Keratinocyte (primary cell): ENCODE data around the gene CLHC1. TPM values are rescaled to one million over a fixed set of nuclear protein-coding genes. Genes with fewer than 3 reads are reported as not detected.

Experiments used
- DNase-seq: peaks from one replicate; pipeline ENCODE4 v3.0.0-alpha.2; 2011; ENCODE audit warnings: low read depth, missing footprints, low spot score
- FAIRE-seq: peaks from 2 replicates; lab custom pipeline; 2011; peaks lifted over from hg19 to GRCh38; lab: Jason Lieb, UNC
- H2AFZ ChIP-seq: 2 replicates; pipeline ENCODE4 v1.6.0; 2012; ENCODE audit warnings: low read length, control low read depth, inconsistent platforms; ENCODE audit not compliant: control insufficient read depth
- H3K27ac ChIP-seq: 2 replicates; pipeline ENCODE4 v1.5.1; 2011; ENCODE audit warnings: low read length; ENCODE audit not compliant: control insufficient read depth, insufficient read depth
- H3K27me3 ChIP-seq: 3 replicates; pipeline ENCODE4 v1.6.0; 2011; ENCODE audit warnings: low read length; ENCODE audit not compliant: control insufficient read depth, insufficient read depth; ENCODE audit errors: extremely low read depth
- H3K36me3 ChIP-seq, 2 experiments: 2 replicates in 1 of 2; 3 replicates in 1 of 2; pipeline ENCODE4 v1.5.1; 2011; ENCODE audit warnings: low read length in 2 of 2, mild to moderate bottlenecking in 1 of 2; ENCODE audit not compliant: control insufficient read depth in 2 of 2, insufficient read depth in 2 of 2; ENCODE audit errors: extremely low read depth in 1 of 2
- H3K4me1 ChIP-seq: 3 replicates; pipeline ENCODE4 v1.5.1; 2011; ENCODE audit warnings: low read length; ENCODE audit not compliant: control insufficient read depth, insufficient read depth; ENCODE audit errors: extremely low read depth
- H3K4me2 ChIP-seq: 3 replicates; pipeline ENCODE4 v1.6.0; 2011; ENCODE audit warnings: low read depth, low read length; ENCODE audit not compliant: control insufficient read depth, insufficient read depth; ENCODE audit errors: extremely low read depth
- H3K4me3 ChIP-seq, 3 experiments: fragments of 200-600 bp in 1 of 3; sonication (generic) in 1 of 3; 2 replicates in 2 of 3; 3 replicates in 1 of 3; pipeline ENCODE4 v1.5.1; 2011 to 2016; ENCODE audit warnings: low read length in 3 of 3, mild to moderate bottlenecking in 3 of 3, control low read depth in 2 of 3, inconsistent platforms in 1 of 3, low read depth in 1 of 3, mixed read lengths in 1 of 3, mixed run types in 1 of 3, moderate library complexity in 1 of 3; ENCODE audit not compliant: control insufficient read depth in 2 of 3, insufficient read depth in 2 of 3; ENCODE audit errors: extremely low read depth in 1 of 3
- H3K79me2 ChIP-seq: 2 replicates; pipeline ENCODE4 v1.6.0; 2012; ENCODE audit warnings: low read length; ENCODE audit not compliant: control insufficient read depth, insufficient read depth
- H3K9ac ChIP-seq: 3 replicates; pipeline ENCODE4 v1.6.0; 2011; ENCODE audit warnings: low read length; ENCODE audit not compliant: control insufficient read depth, insufficient read depth; ENCODE audit errors: extremely low read depth
- H3K9me1 ChIP-seq: 3 replicates; pipeline ENCODE4 v1.6.0; 2011; ENCODE audit warnings: low read length; ENCODE audit not compliant: control insufficient read depth, insufficient read depth; ENCODE audit errors: extremely low read depth
- H3K9me3 ChIP-seq: 2 replicates; pipeline ENCODE4 v1.5.1; 2012; ENCODE audit warnings: low read depth, low read length; ENCODE audit not compliant: control insufficient read depth
- H4K20me1 ChIP-seq: 3 replicates; pipeline ENCODE4 v1.6.0; 2011; ENCODE audit warnings: low read length; ENCODE audit not compliant: control insufficient read depth, insufficient read depth; ENCODE audit errors: extremely low read depth
- CTCF ChIP-seq, 3 experiments: IDR thresholded peaks in 1 of 3; conservative IDR thresholded peaks in 1 of 3; optimal IDR thresholded peaks in 1 of 3; 2 replicates in 2 of 3; 3 replicates in 1 of 3; pipeline versions ENCODE3 to v1.5.1; 2011; ENCODE audit warnings: low read length in 3 of 3, mild to moderate bottlenecking in 3 of 3, moderate library complexity in 2 of 3, control low read depth in 1 of 3, inconsistent platforms in 1 of 3; ENCODE audit not compliant: insufficient read depth in 2 of 3; ENCODE audit errors: extremely low read depth in 1 of 3
- EZH2 ChIP-seq: IDR thresholded peaks from one replicate; pipeline ENCODE4 v1.6.1; 2012; ENCODE audit warnings: inconsistent platforms, mild to moderate bottlenecking, low read length, moderate library complexity
- dilution Hi-C: fragments of 300-500 bp; cut with MboI; formaldehyde crosslinking; loops from one replicate; pipeline ENCODE4 v1.7.0; 2020; ENCODE audit warnings: low sequenced_read_pairs; ENCODE audit not compliant: extremely low pct_ligation_motif_present
- polyA plus RNA-seq, 5 experiments: library from polyadenylated mRNA; depleted of rRNA in 3 of 5; stranded (reverse) in 3 of 5; stranded (forward) in 1 of 5; unstranded in 1 of 5; fragments of >200 nt; gene quantifications; 1 replicate in 1 of 5; 2 replicates in 3 of 5; 3 replicates in 1 of 5; pipeline versions ENCODE4 v1.2.1 to v1.2.3, GENCODE V29; 2011 to 2012; ENCODE audit warnings: missing spikeins in 2 of 5, low read depth in 1 of 5, low replicate concordance in 1 of 5

CLHC1 gene
- polyA plus RNA-seq, 1 donor (not counting 4 experiments of a cell fraction or from before 2014, with no cell fraction given): 15.2 TPM

- Histone ChIP-seq H3K27ac (no peak overlapping the region), H4K20me1 (no peaks in the 10 kb centered on the region), H3K9ac (no peak overlapping the region), H3K4me3 (no peak overlapping the region), H3K9me1 (no peaks in the 10 kb centered on the region), H3K4me1 (peaks cover 5% of the 10 kb centered on the region), H2AFZ (no peak overlapping the region), H3K27me3 (no peaks in the 10 kb centered on the region), H3K9me3 (no peaks in the 10 kb centered on the region), H3K79me2 (no peaks in the 10 kb centered on the region), H3K4me2 (peak overlapping the region; percentile 34), H3K36me3 (no peaks in the 10 kb centered on the region)
- peak; percentile 56 for FAIRE-seq
- DNase-seq: peak; percentile 32
- TF ChIP-seq CTCF (optimal IDR thresholded peaks at IDR 0.05 in 1 of 3, IDR thresholded peaks at IDR 0.05 in 1 of 3, conservative IDR thresholded peaks at IDR 0.05 in 1 of 3; ENCODE audit: extremely low read depth in 1 of 3, insufficient read depth in 2 of 3, low read length in 3 of 3) (peak in 2 of 3 experiments; percentile 42 to 63), EZH2 (no peak)
- dilution Hi-C loops: no loop called here
These were observed 56.6 kb downstream of the CLHC1 start for GRCh38 chr2:55175254-55176093.

GRCh38 chr2:55173438-55174054 is 58.5 kb downstream of the CLHC1 start:
- H4K20me1 ChIP-seq: no peaks in the 10 kb centered on the region
- no peaks in the 10 kb centered on the region for H3K36me3 ChIP-seq
- no peak for FAIRE-seq
- dilution Hi-C loops: loop anchor here (25.0 kb wide), 1 partner anchor 136 kb away; no protein-coding TSS in a partner anchor
- no peak for TF ChIP-seq EZH2
- TF ChIP-seq CTCF (optimal IDR thresholded peaks at IDR 0.05 in 1 of 3, IDR thresholded peaks at IDR 0.05 in 1 of 3, conservative IDR thresholded peaks at IDR 0.05 in 1 of 3; ENCODE audit: extremely low read depth in 1 of 3, insufficient read depth in 2 of 3, low read length in 3 of 3): no peak
- H3K9ac ChIP-seq: no peak overlapping the region
- no peaks in the 10 kb centered on the region for H3K27me3 ChIP-seq
- DNase-seq: no peak
- H3K4me3 ChIP-seq: no peak overlapping the region
- H3K9me3 ChIP-seq: no peaks in the 10 kb centered on the region
- no peak overlapping the region for H3K27ac ChIP-seq
- H3K4me2 ChIP-seq: no peak overlapping the region
- no peaks in the 10 kb centered on the region for H3K79me2 ChIP-seq
- H3K9me1 ChIP-seq: no peaks in the 10 kb centered on the region
- no peak overlapping the region for H2AFZ ChIP-seq
- H3K4me1 ChIP-seq: peaks cover 5% of the 10 kb centered on the region
